Activated naive CD4-positive, alpha-beta T cell treated with anti-CD3 and anti-CD28 coated beads, Interleukin-2, amount 50 U/mL, for 24 hours (primary cell): Measurements from ENCODE around the gene SLC2A5.

ENCODE experiments used
- H3K27ac Mint-ChIP-seq: one replicate; pipeline ENCODE4 v1.8.0; 2021; ENCODE audit warnings: mild to moderate bottlenecking, mixed read lengths
- H3K27me3 Mint-ChIP-seq: one replicate; pipeline ENCODE4 v1.8.0; 2021; ENCODE audit warnings: mixed read lengths
- H3K36me3 Mint-ChIP-seq: one replicate; pipeline ENCODE4 v1.8.0; 2021; ENCODE audit warnings: mixed read lengths
- H3K4me1 Mint-ChIP-seq: one replicate; pipeline ENCODE4 v1.8.0; 2021; ENCODE audit warnings: mixed read lengths
- H3K4me3 Mint-ChIP-seq: one replicate; pipeline ENCODE4 v1.8.0; 2021; ENCODE audit warnings: mild to moderate bottlenecking, mixed read lengths
- H3K9me3 Mint-ChIP-seq: one replicate; pipeline ENCODE4 v1.8.0; 2021; ENCODE audit warnings: mixed read lengths

SLC2A5 gene

DNA sequence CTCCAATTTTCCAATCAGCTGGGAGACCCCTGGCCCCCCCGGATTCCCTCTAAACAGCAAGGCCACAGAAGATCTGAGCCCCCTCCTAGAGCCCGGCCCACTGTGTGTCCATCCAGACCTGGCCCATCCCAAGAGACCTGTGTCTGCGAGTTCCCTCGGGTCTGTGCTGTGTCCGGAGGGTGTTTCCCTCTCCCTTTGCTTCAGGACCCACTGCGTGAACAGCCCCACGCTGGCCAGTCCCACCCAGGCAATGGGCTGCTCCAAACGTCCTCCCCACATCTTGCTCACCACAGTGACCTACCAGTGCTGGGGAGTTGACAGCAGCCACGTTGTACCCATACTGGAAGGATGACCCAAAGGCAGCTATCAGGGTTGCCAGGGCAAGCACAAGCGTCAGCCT lies 11.6 kb downstream of the SLC2A5 start:
- no peaks in the 10 kb centered on the region for H3K27me3 Mint-ChIP-seq
- H3K36me3 Mint-ChIP-seq: no peaks in the 10 kb centered on the region
- no peaks in the 10 kb centered on the region for H3K4me1 Mint-ChIP-seq
- no peak overlapping the region for H3K4me3 Mint-ChIP-seq
- H3K9me3 Mint-ChIP-seq: no peaks in the 10 kb centered on the region
- H3K27ac Mint-ChIP-seq: no peak overlapping the region

DNA sequence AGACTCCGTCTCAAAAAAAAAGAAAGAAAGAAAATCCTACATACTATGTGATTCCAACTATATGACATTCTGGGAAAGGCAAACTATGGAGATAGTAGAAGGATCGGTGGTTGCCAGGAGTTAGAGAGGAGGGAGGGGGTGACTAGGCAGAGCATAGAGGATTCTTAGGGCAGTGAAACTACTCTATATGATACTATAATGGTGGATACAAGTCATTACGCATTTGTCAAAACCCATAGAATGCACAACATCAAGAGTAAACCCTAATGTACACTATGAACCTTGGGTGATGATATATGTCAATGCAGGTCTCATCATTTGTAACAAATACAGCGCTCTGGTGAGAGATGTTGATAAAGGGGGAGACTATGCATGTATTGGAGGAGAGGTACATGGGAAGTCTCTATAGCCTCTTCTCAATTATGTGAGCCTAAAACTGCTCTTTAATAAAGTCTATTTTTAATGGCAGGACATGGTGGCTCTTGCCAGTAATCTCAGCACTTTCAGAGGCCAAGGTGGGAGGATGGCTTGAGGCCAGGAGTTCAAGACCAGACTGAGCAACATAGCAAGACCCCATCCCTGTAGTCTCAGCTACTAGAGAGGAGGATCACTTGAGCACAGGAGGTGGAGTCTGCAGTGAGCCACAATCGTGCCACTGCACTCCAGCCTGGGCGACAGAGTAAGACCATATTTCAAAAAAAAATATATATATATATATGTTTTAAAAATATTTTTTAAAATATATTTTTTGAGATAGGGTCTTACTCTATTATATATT lies 17.0 kb downstream of the SLC2A5 start:
- H3K27ac Mint-ChIP-seq: no peak overlapping the region
- no peaks in the 10 kb centered on the region for H3K9me3 Mint-ChIP-seq
- H3K4me3 Mint-ChIP-seq: no peak overlapping the region
- H3K27me3 Mint-ChIP-seq: no peaks in the 10 kb centered on the region
- H3K36me3 Mint-ChIP-seq: no peaks in the 10 kb centered on the region
- H3K4me1 Mint-ChIP-seq: no peaks in the 10 kb centered on the region

DNA sequence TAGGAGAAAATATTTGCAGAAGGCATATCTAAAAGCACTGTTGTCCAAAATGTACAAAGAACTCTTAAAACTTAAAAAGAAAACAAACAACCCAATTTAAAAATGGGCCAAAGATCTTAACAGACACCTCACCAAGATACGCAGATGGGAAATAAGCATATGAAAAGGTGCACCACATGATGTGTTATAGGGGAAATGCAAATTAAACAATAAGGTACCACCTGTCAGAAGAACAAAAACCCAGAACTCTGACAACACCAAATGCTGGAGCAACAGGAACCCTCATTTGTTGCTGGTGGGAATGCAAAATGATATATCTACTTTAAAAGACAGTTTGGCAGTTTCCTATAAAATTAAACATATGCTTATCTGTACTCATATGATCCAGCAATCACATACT lies 18.1 kb downstream of the SLC2A5 start:
- Mint-ChIP-seq H3K36me3 (no peaks in the 10 kb centered on the region), H3K27me3 (no peaks in the 10 kb centered on the region), H3K4me3 (no peak overlapping the region), H3K4me1 (no peaks in the 10 kb centered on the region), H3K9me3 (no peaks in the 10 kb centered on the region), H3K27ac (no peak overlapping the region)

DNA sequence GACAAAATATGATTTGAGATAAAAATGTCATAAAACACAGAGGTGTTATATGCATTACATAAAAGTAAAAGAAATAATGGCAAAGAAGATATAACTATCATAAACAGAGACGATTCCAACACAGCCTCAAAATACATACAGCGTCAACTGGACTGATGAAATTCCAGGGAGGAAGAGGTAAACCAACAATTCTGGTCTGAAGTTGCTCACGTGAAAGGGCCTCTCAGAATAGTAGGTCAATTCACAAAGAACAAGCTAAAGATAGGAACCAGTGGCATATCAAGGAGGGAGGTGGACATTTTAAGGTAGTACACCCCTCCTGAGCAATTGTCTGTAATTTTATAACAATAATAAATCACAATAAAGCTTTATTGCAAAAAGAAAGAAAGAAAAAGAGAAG lies 18.6 kb downstream of the SLC2A5 start:
- no peak overlapping the region for H3K4me3 Mint-ChIP-seq
- no peak overlapping the region for H3K27ac Mint-ChIP-seq
- no peaks in the 10 kb centered on the region for H3K4me1 Mint-ChIP-seq
- no peaks in the 10 kb centered on the region for H3K27me3 Mint-ChIP-seq
- H3K9me3 Mint-ChIP-seq: no peaks in the 10 kb centered on the region
- no peaks in the 10 kb centered on the region for H3K36me3 Mint-ChIP-seq

DNA sequence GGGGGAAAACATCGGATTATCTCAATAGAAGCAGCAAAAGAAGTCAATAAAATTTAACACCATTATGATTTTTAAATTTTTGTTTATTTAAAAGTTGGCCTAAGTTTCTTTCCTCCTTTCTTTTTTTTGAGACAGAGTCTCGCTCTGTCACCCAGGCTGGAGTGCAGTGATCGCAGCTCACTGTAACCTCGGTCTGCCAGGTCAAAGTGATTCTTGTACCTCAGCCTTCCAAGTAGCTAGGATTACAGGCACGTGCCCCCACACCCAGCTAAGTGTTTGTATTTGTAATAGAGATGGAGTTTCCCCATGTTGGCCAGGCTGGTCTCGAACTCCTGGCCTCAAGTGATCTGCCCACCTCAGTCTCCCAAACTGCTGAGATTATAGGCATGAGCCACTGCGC lies 20.9 kb downstream of the SLC2A5 start:
- Mint-ChIP-seq H3K36me3 (no peaks in the 10 kb centered on the region), H3K4me1 (no peaks in the 10 kb centered on the region), H3K9me3 (no peaks in the 10 kb centered on the region), H3K27me3 (no peaks in the 10 kb centered on the region), H3K27ac (no peak overlapping the region), H3K4me3 (no peak overlapping the region)

DNA sequence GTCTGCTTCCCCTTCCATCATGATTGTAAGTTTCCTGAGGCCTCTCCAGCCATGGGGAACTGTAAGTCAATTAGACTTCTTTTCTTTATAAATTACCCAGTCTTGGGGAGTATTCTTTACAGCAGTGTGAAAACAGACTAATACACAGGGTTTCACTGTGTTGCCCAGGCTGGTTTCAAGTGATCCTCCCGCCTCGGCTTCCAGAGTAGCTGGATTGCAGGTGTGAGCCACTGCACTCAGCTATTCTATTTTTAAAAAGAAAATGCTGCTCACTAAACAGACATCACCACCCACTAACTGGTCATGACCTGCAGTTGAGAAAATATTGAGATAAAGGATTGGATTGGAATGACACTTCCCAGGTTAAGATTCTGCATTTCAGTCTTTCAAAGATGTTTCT lies 22.4 kb downstream of the SLC2A5 start:
- no peaks in the 10 kb centered on the region for H3K9me3 Mint-ChIP-seq
- no peaks in the 10 kb centered on the region for H3K27me3 Mint-ChIP-seq
- H3K36me3 Mint-ChIP-seq: no peaks in the 10 kb centered on the region
- H3K4me3 Mint-ChIP-seq: no peak overlapping the region
- H3K4me1 Mint-ChIP-seq: no peaks in the 10 kb centered on the region
- no peak overlapping the region for H3K27ac Mint-ChIP-seq

DNA sequence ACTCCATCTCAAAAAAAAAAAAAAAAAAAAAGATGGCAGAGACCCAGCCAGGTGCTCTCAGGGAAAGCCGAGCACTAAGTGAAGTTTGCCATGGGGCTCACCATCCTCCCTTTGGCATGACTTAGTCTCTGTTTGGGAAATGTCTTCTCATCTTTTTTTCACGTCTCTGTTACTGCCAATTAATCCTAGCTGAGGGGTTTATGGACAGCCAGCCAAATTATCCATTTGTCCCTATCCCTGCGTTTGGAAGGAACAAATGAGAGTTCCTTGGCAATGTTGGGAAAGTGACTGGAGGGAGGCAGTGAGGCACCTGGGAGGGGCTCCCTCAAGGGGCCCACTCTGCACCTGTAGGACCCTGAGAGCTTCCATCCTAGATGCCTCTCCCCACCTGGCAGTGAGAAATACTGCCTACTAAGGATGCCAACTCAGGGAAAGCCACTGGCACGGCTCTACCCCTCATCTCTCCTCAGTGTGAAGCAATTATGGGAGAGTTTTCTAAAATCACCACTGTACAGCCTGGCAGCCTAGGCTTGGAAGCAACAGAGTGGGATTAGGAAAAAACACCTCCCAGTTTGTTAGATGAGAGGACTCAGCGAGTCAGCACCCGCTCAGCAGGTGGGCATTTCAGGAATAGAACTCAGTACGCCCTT lies 23.4 kb downstream of the SLC2A5 start:
- H3K27me3 Mint-ChIP-seq: no peaks in the 10 kb centered on the region
- H3K36me3 Mint-ChIP-seq: no peaks in the 10 kb centered on the region
- no peaks in the 10 kb centered on the region for H3K9me3 Mint-ChIP-seq
- H3K27ac Mint-ChIP-seq: no peak overlapping the region
- H3K4me3 Mint-ChIP-seq: no peak overlapping the region
- no peaks in the 10 kb centered on the region for H3K4me1 Mint-ChIP-seq

DNA sequence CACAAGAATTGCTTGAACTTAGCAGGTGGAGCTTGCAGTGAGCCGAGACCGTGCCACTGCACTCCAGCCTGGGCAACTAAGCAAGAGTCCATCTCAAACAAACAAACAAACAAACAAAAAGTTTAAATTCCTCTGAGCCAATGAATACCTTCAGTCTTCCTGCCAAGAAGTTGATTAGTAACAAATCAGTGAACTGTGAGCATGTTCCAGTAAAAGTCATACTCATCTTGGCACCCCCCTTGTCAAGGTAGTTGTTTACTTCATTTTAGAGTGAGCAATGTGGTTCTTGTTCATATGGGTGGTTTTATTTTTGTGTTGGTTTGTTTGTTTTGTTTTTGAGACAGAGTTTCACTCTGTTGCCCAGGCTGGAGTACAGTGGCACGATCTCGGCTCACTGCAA lies 25.2 kb downstream of the SLC2A5 start:
- H3K27me3 Mint-ChIP-seq: no peaks in the 10 kb centered on the region
- H3K9me3 Mint-ChIP-seq: no peaks in the 10 kb centered on the region
- H3K27ac Mint-ChIP-seq: no peak overlapping the region
- no peaks in the 10 kb centered on the region for H3K36me3 Mint-ChIP-seq
- no peaks in the 10 kb centered on the region for H3K4me1 Mint-ChIP-seq
- no peak overlapping the region for H3K4me3 Mint-ChIP-seq

DNA sequence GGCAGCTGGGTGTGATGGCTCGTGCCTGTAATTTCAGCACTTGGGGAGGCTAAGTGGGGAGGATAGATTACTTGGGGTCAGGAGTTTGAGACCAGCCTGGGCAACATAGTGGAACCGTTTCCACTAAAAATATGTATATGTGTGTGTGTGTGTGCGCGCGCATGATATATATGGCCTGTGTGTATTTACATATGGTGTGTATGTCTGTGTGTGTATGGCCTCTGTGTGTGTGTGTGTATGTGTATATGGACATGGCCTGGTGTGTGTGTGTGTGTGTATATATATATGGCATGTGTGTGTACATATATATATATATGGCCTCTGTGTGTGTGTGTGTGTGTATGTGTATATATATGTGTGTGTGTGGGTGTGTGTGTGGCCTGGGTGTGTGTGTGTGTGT lies 27.2 kb downstream of the SLC2A5 start:
- Mint-ChIP-seq H3K9me3 (no peaks in the 10 kb centered on the region), H3K4me3 (no peak overlapping the region), H3K27ac (no peak overlapping the region), H3K36me3 (no peaks in the 10 kb centered on the region), H3K4me1 (no peaks in the 10 kb centered on the region), H3K27me3 (no peaks in the 10 kb centered on the region)

DNA sequence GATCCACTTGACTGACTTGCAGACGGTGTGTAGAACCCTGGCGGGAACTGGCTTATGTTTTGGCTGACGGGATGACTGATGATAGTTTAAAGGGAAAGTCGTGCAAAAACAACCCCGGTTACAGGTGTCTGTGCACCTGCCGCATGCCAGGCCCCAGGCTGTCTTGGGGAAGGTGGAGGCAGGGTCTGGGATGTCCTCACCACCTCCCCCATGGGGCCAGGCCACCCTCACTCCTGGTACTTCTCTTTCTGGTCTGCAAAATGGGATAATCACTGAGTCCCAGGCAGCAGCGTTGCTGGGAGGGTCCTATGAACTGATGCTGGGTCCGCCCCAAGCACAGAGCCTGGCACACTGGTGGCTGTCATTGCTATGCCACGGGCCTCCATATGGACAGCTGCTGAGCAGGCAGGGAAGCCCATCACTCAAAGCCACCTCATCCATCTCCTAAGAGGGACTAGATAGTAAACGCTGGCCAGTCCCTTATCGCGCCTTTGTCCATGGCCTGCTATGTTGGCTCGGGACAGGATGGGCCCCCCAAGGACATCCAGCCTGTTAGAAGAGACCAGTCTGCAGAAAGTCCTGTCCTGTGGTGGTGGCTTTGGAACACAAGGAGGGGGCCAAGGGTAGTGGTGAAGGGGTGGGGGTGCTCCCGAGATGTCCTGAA lies 28.2 kb downstream of the SLC2A5 start:
- no peaks in the 10 kb centered on the region for H3K36me3 Mint-ChIP-seq
- H3K27ac Mint-ChIP-seq: no peak overlapping the region
- no peaks in the 10 kb centered on the region for H3K9me3 Mint-ChIP-seq
- no peaks in the 10 kb centered on the region for H3K4me1 Mint-ChIP-seq
- no peak overlapping the region for H3K4me3 Mint-ChIP-seq
- no peaks in the 10 kb centered on the region for H3K27me3 Mint-ChIP-seq

DNA sequence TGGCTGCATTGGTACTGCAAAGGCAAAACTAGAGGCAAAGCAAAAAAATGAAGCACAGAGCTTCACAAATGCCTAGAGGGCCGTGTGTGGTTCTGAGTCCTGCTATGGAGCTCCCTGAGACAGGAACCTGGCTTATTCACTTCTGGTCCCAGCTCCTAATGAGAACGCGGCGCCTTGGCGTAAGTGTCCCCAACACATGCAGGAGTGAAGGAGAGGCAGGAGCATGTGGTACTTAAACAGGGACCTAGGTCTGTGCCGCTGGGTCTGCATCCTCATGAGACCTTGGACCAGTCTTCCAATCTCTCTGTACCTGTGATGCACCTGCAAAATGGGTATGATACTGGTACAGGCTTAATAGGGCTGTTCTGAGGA lies 28.8 kb downstream of the SLC2A5 start:
- H3K9me3 Mint-ChIP-seq: peaks cover 1% of the 10 kb centered on the region
- no peaks in the 10 kb centered on the region for H3K4me1 Mint-ChIP-seq
- no peak overlapping the region for H3K27ac Mint-ChIP-seq
- no peaks in the 10 kb centered on the region for H3K36me3 Mint-ChIP-seq
- H3K27me3 Mint-ChIP-seq: no peaks in the 10 kb centered on the region
- no peak overlapping the region for H3K4me3 Mint-ChIP-seq

DNA sequence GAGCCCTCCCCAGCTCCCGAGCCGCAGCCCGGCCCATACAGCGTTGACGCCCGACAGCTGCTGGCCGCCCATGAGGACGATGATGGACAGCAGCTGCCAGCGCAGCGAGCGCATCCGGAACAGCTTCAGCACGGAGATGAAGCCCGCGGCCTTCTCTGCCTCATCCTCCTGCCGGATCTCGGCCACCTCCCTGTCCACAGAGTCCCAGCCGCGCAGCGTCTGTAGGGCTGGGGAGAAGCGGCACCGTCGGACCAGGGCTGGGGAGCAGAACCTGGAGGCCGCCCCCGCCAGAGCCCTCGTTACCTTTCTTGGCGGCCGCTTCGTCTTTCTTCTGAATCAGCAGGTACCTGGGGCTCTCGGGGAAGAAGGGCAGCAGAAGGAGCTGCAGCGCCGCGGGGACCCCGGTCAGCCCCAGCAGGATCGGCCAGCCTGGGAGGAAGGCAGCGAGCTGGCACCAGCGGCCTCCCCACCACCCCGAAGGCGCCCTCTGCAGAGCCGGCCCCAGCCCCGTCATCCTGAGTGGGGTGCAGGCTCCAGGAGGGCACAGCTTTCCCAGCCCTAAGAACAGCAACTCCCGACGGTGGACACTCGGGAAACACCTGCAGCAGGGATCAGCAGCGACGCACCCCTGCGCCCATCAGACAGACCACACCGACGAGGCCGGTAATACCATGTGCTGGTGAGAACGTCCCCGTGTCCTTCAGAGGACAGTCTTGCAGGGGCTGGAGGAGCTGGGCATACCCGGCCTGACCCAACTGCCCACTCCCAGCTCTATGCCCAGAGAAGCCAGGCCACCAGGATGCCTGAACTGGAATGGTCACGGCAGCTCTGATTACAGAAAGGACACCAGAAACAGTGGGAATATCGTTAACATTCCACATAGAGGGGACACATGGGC lies 29.4 kb downstream of the SLC2A5 start:
- Mint-ChIP-seq H3K27me3 (no peaks in the 10 kb centered on the region), H3K4me1 (no peaks in the 10 kb centered on the region), H3K27ac (no peak overlapping the region), H3K4me3 (no peak overlapping the region), H3K9me3 (peaks cover 6% of the 10 kb centered on the region), H3K36me3 (peaks cover 1% of the 10 kb centered on the region)

DNA sequence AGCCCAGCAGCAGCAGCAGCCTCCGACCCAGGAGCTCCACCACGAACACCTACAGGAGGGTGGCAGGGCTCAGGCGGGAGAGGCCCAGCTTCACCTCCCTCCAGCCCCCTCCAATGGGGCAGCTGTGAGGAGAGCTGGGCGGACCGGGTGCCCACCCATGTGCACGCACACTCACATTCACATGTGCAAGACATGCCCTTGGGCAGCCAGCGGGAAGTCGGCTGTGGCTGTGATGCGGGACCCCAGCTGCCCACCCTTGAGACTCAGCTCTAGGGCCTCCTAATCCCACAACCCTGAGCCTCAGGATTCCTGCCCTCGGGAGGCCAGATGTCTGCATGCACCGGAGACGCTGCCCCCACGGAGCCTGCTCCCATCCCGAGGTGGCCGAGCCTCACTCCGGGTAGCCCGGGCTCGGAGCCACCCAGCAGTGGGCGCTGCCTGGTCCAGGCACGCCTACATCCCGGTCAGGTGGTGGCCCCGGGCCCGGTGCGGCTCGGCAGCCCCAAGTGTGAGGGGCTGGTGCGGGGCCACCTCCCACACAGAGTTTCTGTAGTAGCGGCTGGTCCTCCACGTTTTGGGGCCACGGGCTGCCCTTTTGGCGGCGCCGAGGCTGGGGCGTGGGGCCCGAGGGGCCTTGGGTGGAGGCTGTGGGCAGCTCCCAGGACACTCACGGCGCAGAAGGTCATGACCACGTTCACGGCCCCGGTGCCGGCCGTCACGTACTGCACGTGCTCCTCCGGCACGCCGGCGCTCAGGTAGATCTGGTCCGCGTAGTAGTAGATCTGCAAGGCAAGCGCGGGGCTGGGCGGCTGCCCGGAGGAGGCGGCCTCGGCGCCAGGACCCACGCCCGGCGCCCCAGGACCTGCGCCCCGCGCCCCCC lies 30.3 kb downstream of the SLC2A5 start:
- H3K4me3 Mint-ChIP-seq: no peak overlapping the region

DNA sequence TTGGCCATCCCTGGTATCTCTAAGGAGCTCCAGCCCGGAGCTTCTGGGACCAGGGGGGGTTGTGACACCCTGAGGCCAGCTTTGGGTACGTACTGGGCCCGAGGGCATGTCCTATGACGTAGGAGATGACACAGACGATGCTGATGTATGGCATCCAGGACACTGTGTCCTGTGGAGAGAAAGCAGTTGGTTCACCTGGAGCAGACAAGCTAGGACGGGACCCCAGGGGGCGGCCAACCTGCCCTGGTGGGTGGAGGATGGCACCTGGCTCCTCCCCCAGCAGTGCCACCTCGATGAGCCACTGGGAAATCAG lies 31.1 kb downstream of the SLC2A5 start:
- H3K27ac Mint-ChIP-seq: no peak overlapping the region
- H3K9me3 Mint-ChIP-seq: peaks cover 11% of the 10 kb centered on the region
- H3K27me3 Mint-ChIP-seq: no peaks in the 10 kb centered on the region
- peaks cover 5% of the 10 kb centered on the region for H3K36me3 Mint-ChIP-seq
- H3K4me3 Mint-ChIP-seq: no peak overlapping the region
- H3K4me1 Mint-ChIP-seq: no peaks in the 10 kb centered on the region

More for the DNA sequence above, 30.3 kb downstream of the SLC2A5 start:
- Mint-ChIP-seq H3K4me1 (no peaks in the 10 kb centered on the region), H3K36me3 (peaks cover 5% of the 10 kb centered on the region), H3K27me3 (no peaks in the 10 kb centered on the region), H3K27ac (no peak overlapping the region), H3K9me3 (peaks cover 11% of the 10 kb centered on the region)
